ENCODE data around the gene SUFU. TPM values are rescaled to one million over a fixed set of nuclear protein-coding genes. Genes with fewer than 3 reads are reported as not detected.

Gene SUFU
- total and polyA plus RNA-seq, 2 of the 8 experiments (the other 6 are each of a cell fraction or from before 2014, with no cell fraction given) = 7.0 to 10.8 TPM

DNA sequence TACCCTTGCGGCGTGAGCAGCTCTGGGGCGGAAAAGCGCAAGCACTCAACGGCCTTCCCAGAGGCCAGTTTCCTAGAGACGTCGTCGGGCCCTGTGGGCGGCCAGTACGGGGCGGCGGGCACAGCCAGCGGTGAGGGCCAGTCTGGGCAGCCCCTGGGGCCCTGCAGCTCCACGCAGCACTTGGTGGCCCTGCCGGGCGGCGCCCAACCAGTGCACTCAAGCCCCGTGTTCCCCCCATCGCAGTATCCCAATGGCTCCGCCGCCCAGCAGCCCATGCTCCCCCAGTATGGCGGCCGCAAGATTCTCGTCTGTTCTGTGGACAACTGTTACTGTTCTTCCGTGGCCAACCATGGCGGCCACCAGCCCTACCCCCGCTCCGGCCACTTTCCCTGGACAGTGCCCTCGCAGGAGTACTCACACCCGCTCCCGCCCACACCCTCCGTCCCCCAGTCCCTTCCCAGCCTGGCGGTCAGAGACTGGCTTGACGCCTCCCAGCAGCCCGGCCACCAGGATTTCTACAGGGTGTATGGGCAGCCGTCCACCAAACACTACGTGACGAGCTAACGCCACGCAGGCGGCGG lies 153.1 kb downstream of the SUFU start:
- H3K23ac ChIP-seq (ENCODE audit: insufficient read length) = no peak overlapping the region
- H2BK15ac ChIP-seq (ENCODE audit: low read length) = no peak overlapping the region
- FAIRE-seq = no peak
- H2AFZ ChIP-seq (ENCODE audit: low read length) = no peak overlapping the region
- H3K4ac ChIP-seq (replicated peaks; ENCODE audit: insufficient read length, low read depth, low read length) = no peak overlapping the region
- no peak for TF ChIP-seq BRCA1 (IDR thresholded peaks at IDR 0.05; ENCODE audit: low read depth, low read length)
- TF ChIP-seq POLR2A (IDR thresholded peaks at IDR 0.05; ENCODE audit: control extremely low read depth in 1 of 2, low read depth in 2 of 2, low read length in 2 of 2) = no peak
- TF ChIP-seq NANOG (IDR thresholded peaks at IDR 0.05; ENCODE audit: insufficient read depth, low read depth, low read length, poor library complexity, severe bottlenecking) = no peak
- TF ChIP-seq KDM1A (IDR thresholded peaks at IDR 0.05; ENCODE audit: borderline replicate concordance, low read length) = no peak
- TF ChIP-seq FOSL1 (IDR thresholded peaks at IDR 0.05; ENCODE audit: insufficient read depth, low read depth, low read length) = no peak
- TF ChIP-seq JUND (IDR thresholded peaks at IDR 0.05; ENCODE audit: low read length) = no peak
- no peak for TF ChIP-seq TCF12 (IDR thresholded peaks at IDR 0.05; ENCODE audit: low read depth, low read length)
- no peak for TF ChIP-seq RAD21 (IDR thresholded peaks at IDR 0.05 in 1 of 2, conservative IDR thresholded peaks at IDR 0.05 in 1 of 2; ENCODE audit: low read depth in 2 of 2, low read length in 2 of 2)
- no peak for TF ChIP-seq EGR1 (IDR thresholded peaks at IDR 0.05; ENCODE audit: borderline replicate concordance, low read depth, low read length)
- no peak for TF ChIP-seq SAP30 (IDR thresholded peaks at IDR 0.05; ENCODE audit: insufficient read depth, insufficient replicate concordance, low read length)
- no peak for DNase-seq (ENCODE audit: low read depth in 1 of 2, low spot score in 2 of 2)
- no peak overlapping the region for H4K91ac ChIP-seq (replicated peaks; ENCODE audit: insufficient read length, low read length)
- no peak overlapping the region for H2BK120ac ChIP-seq (replicated peaks; ENCODE audit: low read depth, low read length)
- no peak overlapping the region for H4K5ac ChIP-seq (ENCODE audit: insufficient read length, low read depth, low read length)
- no peak overlapping the region for H3K14ac ChIP-seq (ENCODE audit: insufficient read length)
- H3K9me3 ChIP-seq (ENCODE audit: insufficient read depth in 2 of 2, low read depth in 1 of 2, low read length in 1 of 2) = no peaks in the 10 kb centered on the region
- no peak overlapping the region; the same call in 1 of the 2 replicates for H4K8ac ChIP-seq (ENCODE audit: extremely low read depth, insufficient read depth, low read length)
- H3K56ac ChIP-seq (replicated peaks; ENCODE audit: insufficient read length, low read depth, low read length) = no peak overlapping the region
- no peak overlapping the region for H3K9ac ChIP-seq (replicated peaks in 1 of 4; ENCODE audit: extremely low read depth in 1 of 4, low read depth in 3 of 4, low read length in 3 of 4)
- H2BK5ac ChIP-seq (ENCODE audit: low read depth, low read length) = no peak overlapping the region
- ChIA-PET POLR2A (ENCODE audit: partially characterized antibody) (interaction anchor here (0.6 to 2.0 kb wide), 6 partner anchors 8 to 88 kb away, joined by 3 to 7 read pairs (median 4); partner anchors contain the start of gene TRIM8), CTCF (ENCODE audit: partially characterized antibody) (interaction anchor here (1.0 to 13.0 kb wide), 5 partner anchors 13 to 152 kb away, joined by 3 to 145 read pairs (median 4); no protein-coding TSS in a partner anchor)
- H3K27me3 ChIP-seq (replicated peaks in 1 of 4; ENCODE audit: control insufficient read depth in 3 of 4, extremely low read depth in 1 of 4, insufficient read depth in 3 of 4, low read length in 3 of 4) = no peaks in the 10 kb centered on the region
- H2BK12ac ChIP-seq (ENCODE audit: low read depth, low read length) = no peak overlapping the region
- no peak overlapping the region for H3K27ac ChIP-seq (ENCODE audit: low read depth, low read length)
- 94% methylated on average over 42 of the region's 42 CpGs; no CpG with 5 or more reads in 1 of the 2 experiments for WGBS, 2 experiments (ENCODE audit: extremely low coverage in 1 of 2, insufficient coverage in 1 of 2, insufficient read length in 1 of 2, insufficient replicate concordance in 2 of 2, low coverage in 1 of 2, low lambda C conversion rate in 2 of 2, missing lambda C conversion rate in 1 of 2)
- H3K4me2 ChIP-seq (ENCODE audit: insufficient read depth in 1 of 2, low read depth in 2 of 2, low read length in 2 of 2) = no peak overlapping the region
- peaks cover 0 to 18% of the 10 kb centered on the region in 2 experiments; a peak in 2 of 4 replicates for H3K79me2 ChIP-seq (ENCODE audit: control insufficient read depth in 1 of 2, insufficient read depth in 2 of 2, low read length in 2 of 2)
- peaks cover 0 to 7% of the 10 kb centered on the region in 2 experiments for H4K20me1 ChIP-seq (replicated peaks in 1 of 2; ENCODE audit: control insufficient read depth in 1 of 2, insufficient read depth in 2 of 2, low read length in 2 of 2)
- no peak overlapping the region for H3K18ac ChIP-seq (ENCODE audit: extremely low read depth, low read length)
- H3K4me1 ChIP-seq (replicated peaks in 1 of 4; ENCODE audit: control insufficient read depth in 3 of 4, insufficient read depth in 4 of 4, low read length in 3 of 4) = peaks cover 0 to 15% (median 9%) of the 10 kb centered on the region in 4 experiments; a peak in 6 of 7 replicates
- no peak overlapping the region for H3K4me3 ChIP-seq (ENCODE audit: extremely low read depth in 1 of 4, insufficient read depth in 2 of 4, low read depth in 3 of 4, low read length in 4 of 4)
- peaks cover 7 to 22% (median 11%) of the 10 kb centered on the region in 4 experiments; a peak in 5 of 8 replicates for H3K36me3 ChIP-seq (ENCODE audit: control insufficient read depth in 2 of 4, insufficient read depth in 4 of 4, low read length in 3 of 4)
- no peaks in the 10 kb centered on the region for H3K23me2 ChIP-seq (ENCODE audit: low read depth, low read length)
- peaks cover 5% of the 10 kb centered on the region; the same call in 1 of the 2 replicates for H3K79me1 ChIP-seq (ENCODE audit: low read depth, low read length)
- no peak overlapping the region for H2AK5ac ChIP-seq (ENCODE audit: low read depth, low read length)
- H2BK20ac ChIP-seq (ENCODE audit: low read length) = no peak overlapping the region

Data from H1 (cell line).